GM19328 (cell line): Measurements from ENCODE around the gene ZNF443.
"Not testable (repeated sequence)": the region's sequence is repeated elsewhere in the genome, so short reads cannot be mapped to it uniquely, and the experiment has no call there.

ENCODE experiments used
- ATAC-seq: cut with Tn5 transposase; IDR thresholded peaks from one replicate; pipeline ENCODE4 v1.9.1; 2021; ENCODE audit warnings: mild to moderate bottlenecking, moderate library complexity; ENCODE audit not compliant: unreplicated experiment

The ZNF443 gene

GRCh38 chr19:12440541-12441316, at the start of gene ZNF443:
ZNF443 (minus strand) TSS chr19:12441021; CDS start chr19:12440914, 107 bp downstream.
- peak; percentile 95 for ATAC-seq

GRCh38 chr19:12486265-12486783, 45.5 kb upstream of the ZNF443 start:
- not testable (repeated sequence) for ATAC-seq

GRCh38 chr19:12485571-12485970, 44.8 kb upstream of the ZNF443 start:
- no peak for ATAC-seq

GRCh38 chr19:12485052-12485416, 44.2 kb upstream of the ZNF443 start:
- ATAC-seq, result peak; percentile 16

- ATAC-seq, result peak; percentile 86
Measured at GRCh38 chr19:12484371-12485051, 43.7 kb upstream of the ZNF443 start, which contains the start of gene ZNF709. ZNF709 (minus strand) TSS chr19:12484816; CDS start chr19:12484657, 159 bp downstream.

GRCh38 chr19:12484011-12484370, 43.2 kb upstream of the ZNF443 start:
- ATAC-seq, result no peak

DNA sequence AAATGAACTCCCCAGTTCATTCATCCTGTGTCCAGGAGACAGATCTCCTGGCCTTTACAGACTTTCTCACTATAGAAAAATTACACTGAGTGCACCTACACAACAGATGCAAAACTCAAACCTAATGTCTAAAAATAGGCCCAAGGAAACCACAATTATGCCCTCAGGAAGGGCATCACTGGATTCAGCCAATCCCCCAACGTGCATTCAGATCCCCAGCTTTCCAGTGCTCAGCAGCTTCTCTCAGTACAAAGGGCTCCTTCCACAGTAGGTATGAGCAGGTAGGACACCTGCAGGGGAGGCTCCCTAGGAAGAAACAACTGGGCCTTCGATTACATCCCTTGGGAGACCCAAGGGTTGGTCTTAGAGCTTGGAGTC, 41.7 kb upstream of the ZNF443 start:
- no peak for ATAC-seq

- no peak for ATAC-seq
Measured at GRCh38 chr19:12481781-12482508, 41.1 kb upstream of the ZNF443 start.

DNA sequence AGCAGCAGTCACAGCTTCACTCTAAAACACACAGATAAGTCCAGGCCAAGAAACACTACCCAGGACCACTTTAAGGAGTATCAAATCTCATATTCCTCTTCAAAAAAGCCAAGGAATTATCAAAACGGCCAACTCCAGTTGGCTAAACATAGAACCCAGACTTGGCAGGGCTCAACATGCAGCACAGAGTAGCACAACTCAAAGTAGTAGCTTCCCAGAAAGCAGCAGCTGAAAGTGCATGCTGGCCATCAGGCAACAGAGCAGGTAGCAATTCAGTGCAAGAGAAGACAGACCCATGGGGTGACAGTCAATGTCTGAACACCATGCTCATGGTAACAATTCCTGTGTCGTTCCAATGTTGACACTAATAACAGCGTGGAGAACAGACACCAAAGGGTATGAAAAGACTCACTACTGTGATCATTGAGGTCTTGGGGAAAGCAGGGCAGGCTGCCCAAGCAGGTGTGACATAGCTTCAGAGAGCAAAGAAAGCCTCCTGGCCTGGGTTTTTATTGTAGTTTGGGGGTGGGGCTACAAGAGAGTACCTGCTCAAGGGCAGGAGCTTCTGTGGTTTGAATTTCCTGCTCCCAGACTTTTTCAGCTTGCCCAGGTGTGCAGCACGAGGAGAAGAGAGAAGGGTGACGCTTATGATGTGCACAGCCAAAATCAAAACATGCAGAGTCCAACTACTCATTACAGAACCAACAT, 37.6 kb upstream of the ZNF443 start:
- ATAC-seq, result no peak

DNA sequence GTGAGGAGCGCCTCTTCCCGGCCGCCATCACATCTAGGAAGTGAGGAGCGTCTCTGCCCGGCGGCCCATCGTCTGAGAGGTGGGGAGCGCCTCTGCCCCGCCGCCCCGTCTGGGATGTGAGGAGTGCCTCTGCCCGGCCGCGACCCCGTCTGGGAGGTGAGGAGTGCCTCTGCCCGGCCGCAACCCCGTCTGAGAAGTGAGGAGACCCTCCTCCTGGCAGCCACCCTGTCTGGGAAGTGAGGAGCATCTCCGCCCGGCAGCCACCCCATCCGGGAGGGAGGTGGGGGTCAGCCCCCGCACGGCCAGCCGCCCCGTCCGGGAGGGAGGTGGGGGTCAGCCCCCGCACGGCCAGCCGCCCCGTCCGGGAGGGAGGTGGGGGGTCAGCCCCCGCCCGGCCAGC, 26.8 kb upstream of the ZNF443 start:
- ATAC-seq, result not testable (repeated sequence)

DNA sequence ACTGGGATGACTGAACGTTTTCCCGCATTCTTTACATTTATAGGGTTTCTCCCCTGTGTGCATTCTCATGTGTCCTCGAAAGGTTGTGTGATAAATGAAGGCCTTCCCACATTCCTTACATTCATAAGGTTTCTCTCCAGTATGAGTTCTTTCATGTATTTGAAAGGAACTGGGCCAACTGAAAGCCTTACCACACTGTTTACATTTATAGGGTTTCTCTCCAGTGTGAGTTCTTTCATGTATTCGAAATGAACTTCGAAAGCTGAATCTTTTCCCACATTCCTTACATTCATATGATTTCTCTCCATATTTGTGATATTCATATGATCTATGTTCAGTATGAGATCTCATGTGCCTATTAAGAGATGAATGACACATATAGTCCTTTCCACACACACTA, 24.4 kb upstream of the ZNF443 start:
- ATAC-seq, result no peak

DNA sequence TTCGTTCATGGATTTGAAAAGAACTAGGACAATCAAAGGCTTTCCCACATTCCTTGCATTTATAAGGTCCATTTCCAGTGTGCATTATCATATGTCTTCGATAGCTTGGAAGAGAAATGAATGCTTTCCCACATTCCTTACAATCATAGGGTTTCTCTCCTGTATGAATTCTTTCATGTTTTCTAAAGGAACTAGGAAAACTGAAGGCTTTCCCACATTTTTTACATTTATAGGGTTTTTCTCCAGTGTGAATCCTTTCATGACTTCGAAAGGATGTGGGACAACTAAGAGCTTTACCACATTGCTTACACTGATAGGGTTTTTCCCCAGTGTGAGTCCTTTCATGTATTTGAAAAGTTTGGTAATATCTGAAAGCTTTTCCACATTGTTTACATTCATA, 23.9 kb upstream of the ZNF443 start:
- ATAC-seq, result no peak

DNA sequence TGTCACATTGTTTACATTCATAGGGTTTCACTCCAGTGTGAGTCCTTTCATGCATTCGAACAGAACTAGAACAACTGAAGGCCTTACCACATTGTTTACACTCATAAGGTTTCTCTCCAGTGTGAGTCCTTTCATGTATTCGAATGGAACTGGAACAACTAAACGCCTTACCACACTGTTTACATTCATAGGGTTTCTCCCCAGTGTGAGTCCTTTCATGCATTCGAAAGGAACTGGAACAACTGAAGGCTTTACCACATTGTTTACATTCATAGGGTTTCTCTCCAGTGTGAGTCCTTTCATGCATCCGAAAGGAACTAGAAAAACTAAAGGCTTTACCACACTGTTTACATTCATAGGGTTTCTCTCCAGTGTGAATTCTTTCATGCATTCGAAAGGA, 23.3 kb upstream of the ZNF443 start:
- ATAC-seq, result not testable (repeated sequence)

- ATAC-seq, result no peak
Measured at GRCh38 chr19:12453495-12453894, 12.7 kb upstream of the ZNF443 start.

- ATAC-seq, result no peak
Measured at GRCh38 chr19:12450844-12451243, 10.0 kb upstream of the ZNF443 start.

DNA sequence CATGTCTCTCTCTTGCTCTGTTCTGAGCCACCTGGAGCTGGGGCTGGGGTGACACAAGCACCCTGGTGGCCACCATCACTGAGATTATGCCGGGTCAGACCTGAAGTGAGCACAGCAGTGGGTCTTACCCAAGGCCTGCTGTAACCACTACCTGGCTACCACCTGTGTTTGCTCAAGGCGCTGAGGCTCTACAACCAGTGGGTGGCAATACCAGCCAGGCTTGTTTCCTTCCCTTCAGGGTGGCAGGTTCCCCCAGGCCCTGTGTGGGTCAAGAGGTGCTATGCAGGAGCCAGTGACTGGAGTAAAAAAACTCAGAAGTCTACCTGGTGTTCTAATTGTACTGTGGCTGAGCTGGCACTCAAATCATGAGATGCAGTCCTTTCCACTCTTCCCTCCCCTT, 8.0 kb upstream of the ZNF443 start:
- ATAC-seq, result no peak

- not testable (repeated sequence) for ATAC-seq
Measured at GRCh38 chr19:12439686-12440540, 908 bp downstream of the ZNF443 start.

DNA sequence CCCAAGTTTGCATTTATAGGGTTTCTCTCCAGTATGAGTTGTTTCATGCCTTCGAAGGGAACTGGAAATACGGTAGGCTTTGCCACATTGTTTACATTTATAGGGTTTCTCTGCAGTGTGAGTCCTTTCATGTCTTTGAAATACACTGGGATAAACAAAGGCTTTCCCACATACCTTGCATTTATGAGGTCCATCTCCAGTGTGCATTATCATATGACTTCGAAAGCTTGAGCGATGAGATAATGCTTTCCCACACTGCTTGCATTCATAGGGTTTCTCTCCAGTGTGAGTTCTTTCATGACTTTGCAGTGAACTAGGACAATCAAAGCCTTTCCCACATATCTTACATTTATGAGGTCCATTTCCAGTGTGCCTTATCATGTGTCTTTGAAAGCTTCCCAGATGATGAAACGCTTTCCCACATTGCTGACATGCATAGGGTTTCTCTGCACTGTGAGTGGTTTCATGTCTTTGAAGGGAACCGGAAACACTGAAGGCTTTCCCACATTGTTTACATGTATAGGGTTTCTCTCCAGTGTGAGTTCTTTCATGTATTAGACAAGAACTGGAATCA, 10.0 kb downstream of the ZNF443 start:
- ATAC-seq, result not testable (repeated sequence)

GRCh38 chr19:12425888-12426274, 14.9 kb downstream of the ZNF443 start:
- no peak for ATAC-seq
